ENCODE data around the gene SEMA7A.

Gene SEMA7A

GRCh38 chr15:74430510-74430951 is 3.2 kb downstream of the SEMA7A start:
- no peak for DNase-seq (ENCODE audit: low spot score)

- no peak for DNase-seq (ENCODE audit: low spot score)
These were observed 3.9 kb downstream of the SEMA7A start for GRCh38 chr15:74429781-74430400.

- no peak for DNase-seq (ENCODE audit: low spot score)
These were observed 4.6 kb downstream of the SEMA7A start for GRCh38 chr15:74428970-74429780.

GRCh38 chr15:74428442-74428787 is 5.3 kb downstream of the SEMA7A start:
- no peak for DNase-seq (ENCODE audit: low spot score)

GRCh38 chr15:74427607-74428441 is 5.9 kb downstream of the SEMA7A start:
- DNase-seq (ENCODE audit: low spot score) = no peak

GRCh38 chr15:74426404-74427281 is 7.1 kb downstream of the SEMA7A start:
- no peak for DNase-seq (ENCODE audit: low spot score)

- no peak for DNase-seq (ENCODE audit: low spot score)
These were observed 8.1 kb downstream of the SEMA7A start for GRCh38 chr15:74425630-74426029.

GRCh38 chr15:74424901-74425528 is 8.7 kb downstream of the SEMA7A start:
- no peak for DNase-seq (ENCODE audit: low spot score)

- no peak for DNase-seq (ENCODE audit: low spot score)
These were observed 10.1 kb downstream of the SEMA7A start for GRCh38 chr15:74423431-74424257.

- DNase-seq (ENCODE audit: low spot score) = no peak
These were observed 10.9 kb downstream of the SEMA7A start for GRCh38 chr15:74422652-74423430.

- DNase-seq (ENCODE audit: low spot score) = no peak
These were observed 11.5 kb downstream of the SEMA7A start for GRCh38 chr15:74422265-74422651.

GRCh38 chr15:74421302-74422245 is 12.2 kb downstream of the SEMA7A start:
- no peak for DNase-seq (ENCODE audit: low spot score)

- DNase-seq (ENCODE audit: low spot score) = no peak
These were observed 13.4 kb downstream of the SEMA7A start for GRCh38 chr15:74420193-74420905.

GRCh38 chr15:74419432-74419831 is 14.3 kb downstream of the SEMA7A start:
- DNase-seq (ENCODE audit: low spot score) = no peak

- DNase-seq (ENCODE audit: low spot score) = peak; percentile 79
These were observed 15.0 kb downstream of the SEMA7A start for GRCh38 chr15:74418575-74419338.

GRCh38 chr15:74417670-74418069 is 16.1 kb downstream of the SEMA7A start:
- DNase-seq (ENCODE audit: low spot score) = no peak

GRCh38 chr15:74417225-74417624 is 16.5 kb downstream of the SEMA7A start:
- no peak for DNase-seq (ENCODE audit: low spot score)

Data from HuH-7 (cell line).